Measurements from ENCODE around the gene PHACTR3.

PHACTR3 gene

GRCh38 chr20:59650418-59650817 lies 46.1 kb downstream of the PHACTR3 start:
- TF ChIP-seq TAF1 (IDR thresholded peaks at IDR 0.05; ENCODE audit: low read depth) (no peak), ZBTB7A (IDR thresholded peaks at IDR 0.05; ENCODE audit: low read depth) (no peak), RAD21 (IDR thresholded peaks at IDR 0.05; ENCODE audit: low read depth) (no peak), EP300 (IDR thresholded peaks at IDR 0.05; ENCODE audit: borderline replicate concordance) (no peak)

DNA sequence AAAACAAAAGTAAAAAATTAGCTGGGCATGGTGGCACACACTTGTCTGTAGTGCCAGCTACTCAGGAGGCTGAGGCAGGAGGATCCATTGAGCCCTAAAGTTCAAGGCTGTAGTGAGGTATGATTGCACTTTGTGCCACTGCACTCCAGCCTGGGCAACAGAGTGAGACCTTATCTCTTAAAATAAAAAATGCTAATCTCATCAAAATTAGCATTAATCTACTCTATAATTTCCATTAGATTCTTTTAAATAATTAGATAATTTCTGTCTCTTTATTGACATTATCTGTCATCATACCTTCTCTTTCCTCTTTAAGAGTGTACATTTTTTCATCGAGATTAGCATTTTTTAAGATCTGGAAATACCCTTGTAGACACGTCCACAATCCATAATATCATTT lies 48.0 kb downstream of the PHACTR3 start:
- TF ChIP-seq FOXM1 (IDR thresholded peaks at IDR 0.05; ENCODE audit: borderline replicate concordance, low read depth) (no peak), NFIC (IDR thresholded peaks at IDR 0.05) (no peak), TEAD4 (IDR thresholded peaks at IDR 0.05) (no peak), RAD21 (IDR thresholded peaks at IDR 0.05; ENCODE audit: low read depth) (no peak), EP300 (IDR thresholded peaks at IDR 0.05; ENCODE audit: borderline replicate concordance) (no peak), MAX (IDR thresholded peaks at IDR 0.05) (no peak), REST (IDR thresholded peaks at IDR 0.05; ENCODE audit: low read depth) (no peak), CEBPB (IDR thresholded peaks at IDR 0.05) (no peak), TCF12 (IDR thresholded peaks at IDR 0.05; ENCODE audit: low read depth) (no peak)
- TF ChIP-seq, protein P1, sequence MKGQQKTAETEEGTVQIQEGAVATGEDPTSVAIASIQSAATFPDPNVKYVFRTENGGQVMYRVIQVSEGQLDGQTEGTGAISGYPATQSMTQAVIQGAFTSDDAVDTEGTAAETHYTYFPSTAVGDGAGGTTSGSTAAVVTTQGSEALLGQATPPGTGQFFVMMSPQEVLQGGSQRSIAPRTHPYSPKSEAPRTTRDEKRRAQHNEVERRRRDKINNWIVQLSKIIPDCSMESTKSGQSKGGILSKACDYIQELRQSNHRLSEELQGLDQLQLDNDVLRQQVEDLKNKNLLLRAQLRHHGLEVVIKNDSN (IDR thresholded peaks at IDR 0.05): no peak

DNA sequence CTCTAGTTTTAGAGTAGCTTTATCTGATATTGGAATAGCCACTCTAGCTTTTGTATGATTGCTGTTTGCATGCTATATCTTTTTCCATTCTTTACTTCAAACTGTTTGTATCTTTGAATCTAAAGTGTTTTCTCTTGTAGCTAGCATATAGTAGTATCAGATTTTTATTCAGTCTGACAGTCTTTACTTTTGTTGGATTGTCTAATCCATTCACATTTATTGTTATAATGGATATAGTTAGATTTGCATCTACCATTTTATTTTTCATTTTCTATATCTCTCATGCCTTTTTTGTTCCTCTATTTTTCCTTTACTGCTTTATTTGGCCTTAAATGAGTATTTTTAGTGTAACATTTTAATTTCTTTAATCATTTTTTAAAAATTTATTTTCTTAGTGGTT lies 52.1 kb downstream of the PHACTR3 start:
- TF ChIP-seq FOXM1 (IDR thresholded peaks at IDR 0.05; ENCODE audit: borderline replicate concordance, low read depth) (no peak), MAX (IDR thresholded peaks at IDR 0.05) (no peak), REST (IDR thresholded peaks at IDR 0.05; ENCODE audit: low read depth) (no peak), RAD21 (IDR thresholded peaks at IDR 0.05; ENCODE audit: low read depth) (no peak)

- TF ChIP-seq YY1 (IDR thresholded peaks at IDR 0.05; ENCODE audit: low read depth) (no peak), EGR1 (IDR thresholded peaks at IDR 0.05) (no peak), CREB1 (IDR thresholded peaks at IDR 0.05; ENCODE audit: low read depth) (no peak), TAF1 (IDR thresholded peaks at IDR 0.05; ENCODE audit: low read depth) (no peak), EP300 (IDR thresholded peaks at IDR 0.05; ENCODE audit: borderline replicate concordance) (no peak), ZBTB7A (IDR thresholded peaks at IDR 0.05; ENCODE audit: low read depth) (no peak), FOXM1 (IDR thresholded peaks at IDR 0.05; ENCODE audit: borderline replicate concordance, low read depth) (no peak), CEBPB (IDR thresholded peaks at IDR 0.05) (no peak), RAD21 (IDR thresholded peaks at IDR 0.05; ENCODE audit: low read depth) (no peak)
- TF ChIP-seq, protein P1 (IDR thresholded peaks at IDR 0.05): no peak
Observed at GRCh38 chr20:59657459-59658046, 53.2 kb downstream of the PHACTR3 start.

GRCh38 chr20:59660471-59660870 lies 56.1 kb downstream of the PHACTR3 start:
- TF ChIP-seq TAF1 (IDR thresholded peaks at IDR 0.05; ENCODE audit: low read depth): no peak
- TF ChIP-seq EGR1 (IDR thresholded peaks at IDR 0.05): no peak
- TF ChIP-seq YY1 (IDR thresholded peaks at IDR 0.05; ENCODE audit: low read depth): no peak
- TF ChIP-seq ZBTB7A (IDR thresholded peaks at IDR 0.05; ENCODE audit: low read depth): no peak
- TF ChIP-seq, protein P1 (IDR thresholded peaks at IDR 0.05): no peak
- no peak for TF ChIP-seq MAX (IDR thresholded peaks at IDR 0.05)
- TF ChIP-seq CEBPB (IDR thresholded peaks at IDR 0.05): no peak

GRCh38 chr20:59661153-59661552 lies 56.8 kb downstream of the PHACTR3 start:
- TF ChIP-seq, protein P1 (IDR thresholded peaks at IDR 0.05): no peak
- TF ChIP-seq TEAD4 (IDR thresholded peaks at IDR 0.05) (no peak), ZBTB7A (IDR thresholded peaks at IDR 0.05; ENCODE audit: low read depth) (no peak), TCF12 (IDR thresholded peaks at IDR 0.05; ENCODE audit: low read depth) (no peak), YY1 (IDR thresholded peaks at IDR 0.05; ENCODE audit: low read depth) (no peak), NFIC (IDR thresholded peaks at IDR 0.05) (no peak), CEBPB (IDR thresholded peaks at IDR 0.05) (no peak), EP300 (IDR thresholded peaks at IDR 0.05; ENCODE audit: borderline replicate concordance) (no peak), REST (IDR thresholded peaks at IDR 0.05; ENCODE audit: low read depth) (no peak), EGR1 (IDR thresholded peaks at IDR 0.05) (no peak)

Data from Ishikawa (cell line).